GM21723 (cell line): ENCODE results near the gene NAA38.

ENCODE experiments used
- ATAC-seq: cut with Tn5 transposase; IDR thresholded peaks from one replicate; pipeline ENCODE4 v1.9.1; 2021; ENCODE audit warnings: mild to moderate bottlenecking, moderate library complexity; ENCODE audit not compliant: unreplicated experiment

The NAA38 gene

GRCh38 chr17:7841396-7841914 is 15.9 kb downstream of the NAA38 start:
- no peak for ATAC-seq

- no peak for ATAC-seq
These were observed 16.5 kb downstream of the NAA38 start for GRCh38 chr17:7840875-7841274.

- ATAC-seq = no peak
These were observed 16.9 kb downstream of the NAA38 start for GRCh38 chr17:7840441-7840840.

GRCh38 chr17:7839876-7840261 is 17.5 kb downstream of the NAA38 start:
- no peak for ATAC-seq

GRCh38 chr17:7839190-7839875 is 18.0 kb downstream of the NAA38 start:
- ATAC-seq = no peak

GRCh38 chr17:7838090-7839075 is 19.0 kb downstream of the NAA38 start:
- no peak for ATAC-seq

- ATAC-seq = no peak
These were observed 19.8 kb downstream of the NAA38 start for GRCh38 chr17:7837408-7838088.

- no peak for ATAC-seq
These were observed 20.6 kb downstream of the NAA38 start for GRCh38 chr17:7836596-7837407.

GRCh38 chr17:7835814-7836595 is 21.4 kb downstream of the NAA38 start:
- ATAC-seq = peak; percentile 15

- peak; percentile 40 for ATAC-seq
These were observed 22.2 kb downstream of the NAA38 start for GRCh38 chr17:7834957-7835813.

GRCh38 chr17:7834542-7834956 is 22.8 kb downstream of the NAA38 start:
- ATAC-seq = no peak

- ATAC-seq = peak; percentile 51
These were observed 23.4 kb downstream of the NAA38 start, which contains the start of gene KDM6B for GRCh38 chr17:7833795-7834541. KDM6B (plus strand) TSS chr17:7834217; CDS start chr17:7845555, 11,338 bp downstream.

GRCh38 chr17:7833011-7833794 is 24.2 kb downstream of the NAA38 start:
- no peak for ATAC-seq

GRCh38 chr17:7832431-7832830 is 24.9 kb downstream of the NAA38 start:
- no peak for ATAC-seq

GRCh38 chr17:7831233-7831632 is 26.1 kb downstream of the NAA38 start:
- no peak for ATAC-seq

- no peak for ATAC-seq
These were observed 26.7 kb downstream of the NAA38 start for GRCh38 chr17:7830616-7831015.
